Vagina (tissue), 2 donors: Measurements from ENCODE around the gene IZUMO4. TPM values are rescaled to one million over a fixed set of nuclear protein-coding genes. Genes with fewer than 3 reads are reported as not detected.
"Not testable (repeated sequence)": the region's sequence is repeated elsewhere in the genome, so short reads cannot be mapped to it uniquely, and the experiment has no call there.

Experiments
- DNase-seq, 2 donors: peaks; one replicate each; pipeline ENCODE4 v3.0.0-alpha.2; 2017; ENCODE audit errors: extremely low spot score in 2 of 2
- H3K27ac ChIP-seq: fragments of 200-600 bp; sonication (generic); one replicate; pipeline ENCODE4 v1.5.1; 2019
- H3K27me3 ChIP-seq: fragments of 200-600 bp; sonication (generic); one replicate; pipeline ENCODE4 v1.5.1; 2019
- H3K36me3 ChIP-seq, 2 donors: fragments of 200-600 bp; sonication (generic); one replicate each; pipeline ENCODE4 v1.5.1; 2017 to 2019
- H3K4me1 ChIP-seq: fragments of 200-600 bp; sonication (generic); one replicate; pipeline ENCODE4 v1.5.1; 2019
- H3K4me3 ChIP-seq, 2 donors: fragments of 200-600 bp; sonication (generic); 1 replicate in 1 of 2; 2 replicates in 1 of 2; pipeline ENCODE4 v1.5.1; 2016 to 2019
- H3K9me3 ChIP-seq: fragments of 200-600 bp; sonication (generic); one replicate; pipeline ENCODE4 v1.5.1; 2019
- POLR2A ChIP-seq, 2 donors: fragments of 450-650 bp; IDR thresholded peaks; one replicate each; pipeline ENCODE4 v1.6.1; 2017; ENCODE audit warnings: antibody characterized with exemption in 2 of 2, mild to moderate bottlenecking in 2 of 2, moderate library complexity in 2 of 2
- POLR2AphosphoS5 ChIP-seq, 2 donors: sonication (generic); formaldehyde crosslinking; IDR thresholded peaks; one replicate each; pipeline ENCODE4 v1.9.0; 2017; ENCODE audit warnings: antibody characterized with exemption in 2 of 2, mild to moderate bottlenecking in 2 of 2, low read depth in 1 of 2; ENCODE audit not compliant: insufficient read depth in 1 of 2
- intact Hi-C: fragments of 100-400 bp; cut with DNase I; formaldehyde crosslinking; loops from one replicate; pipeline ENCODE4 v1.15.1; 2023
- total RNA-seq: library from RNA; depleted of rRNA; stranded (reverse); fragments of >200 nt; gene quantifications from one replicate; pipeline ENCODE4 v1.2.3, GENCODE V29; 2016
- TF ChIP-seq, protein P1 (sequence below), 3 experiments: fragments of 450-650 bp in 2 of 3; fragments of 200-600 bp in 1 of 3; sonication (generic) in 1 of 3; IDR thresholded peaks; one replicate each; pipeline ENCODE4 v1.5.1; 2017 to 2019; ENCODE audit warnings: antibody characterized with exemption in 3 of 3, mild to moderate bottlenecking in 2 of 3, moderate library complexity in 2 of 3

IZUMO4 gene
- total RNA-seq, 1 donor from 2014 or later = 7.9 TPM

DNA sequence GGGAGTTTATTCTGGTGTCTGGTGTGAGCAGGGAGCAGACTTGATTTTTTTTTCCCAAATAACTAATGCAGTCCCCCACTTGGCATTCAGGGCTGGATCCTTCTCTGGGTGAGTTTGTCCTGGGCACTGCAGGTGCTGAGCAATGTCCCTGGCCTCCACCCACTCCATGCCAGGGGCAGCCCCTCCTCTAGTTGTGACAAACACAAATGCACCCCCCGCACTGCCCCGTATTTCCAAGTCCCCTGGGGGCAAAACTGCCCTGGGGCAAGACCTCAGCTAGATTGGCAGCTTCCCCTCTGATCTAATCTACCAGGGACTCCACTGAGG is 7.0 kb upstream of the IZUMO4 start:
- H3K4me1 ChIP-seq = peaks cover 92% of the 10 kb centered on the region
- intact Hi-C loops = no loop called here
- TF ChIP-seq POLR2A (IDR thresholded peaks at IDR 0.05) (no peak), POLR2AphosphoS5 (IDR thresholded peaks at IDR 0.05; ENCODE audit: insufficient read depth in 1 of 2, low read depth in 1 of 2) (no peak)
- TF ChIP-seq, protein P1, sequence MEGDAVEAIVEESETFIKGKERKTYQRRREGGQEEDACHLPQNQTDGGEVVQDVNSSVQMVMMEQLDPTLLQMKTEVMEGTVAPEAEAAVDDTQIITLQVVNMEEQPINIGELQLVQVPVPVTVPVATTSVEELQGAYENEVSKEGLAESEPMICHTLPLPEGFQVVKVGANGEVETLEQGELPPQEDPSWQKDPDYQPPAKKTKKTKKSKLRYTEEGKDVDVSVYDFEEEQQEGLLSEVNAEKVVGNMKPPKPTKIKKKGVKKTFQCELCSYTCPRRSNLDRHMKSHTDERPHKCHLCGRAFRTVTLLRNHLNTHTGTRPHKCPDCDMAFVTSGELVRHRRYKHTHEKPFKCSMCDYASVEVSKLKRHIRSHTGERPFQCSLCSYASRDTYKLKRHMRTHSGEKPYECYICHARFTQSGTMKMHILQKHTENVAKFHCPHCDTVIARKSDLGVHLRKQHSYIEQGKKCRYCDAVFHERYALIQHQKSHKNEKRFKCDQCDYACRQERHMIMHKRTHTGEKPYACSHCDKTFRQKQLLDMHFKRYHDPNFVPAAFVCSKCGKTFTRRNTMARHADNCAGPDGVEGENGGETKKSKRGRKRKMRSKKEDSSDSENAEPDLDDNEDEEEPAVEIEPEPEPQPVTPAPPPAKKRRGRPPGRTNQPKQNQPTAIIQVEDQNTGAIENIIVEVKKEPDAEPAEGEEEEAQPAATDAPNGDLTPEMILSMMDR (IDR thresholded peaks at IDR 0.05) = no peak
- H3K9me3 ChIP-seq = no peaks in the 10 kb centered on the region
- no peak overlapping the region for H3K4me3 ChIP-seq
- no peak for DNase-seq
- peak overlapping the region; percentile 72 for H3K27ac ChIP-seq
- no peaks in the 10 kb centered on the region for H3K27me3 ChIP-seq
- H3K36me3 ChIP-seq = no peaks in the 10 kb centered on the region

DNA sequence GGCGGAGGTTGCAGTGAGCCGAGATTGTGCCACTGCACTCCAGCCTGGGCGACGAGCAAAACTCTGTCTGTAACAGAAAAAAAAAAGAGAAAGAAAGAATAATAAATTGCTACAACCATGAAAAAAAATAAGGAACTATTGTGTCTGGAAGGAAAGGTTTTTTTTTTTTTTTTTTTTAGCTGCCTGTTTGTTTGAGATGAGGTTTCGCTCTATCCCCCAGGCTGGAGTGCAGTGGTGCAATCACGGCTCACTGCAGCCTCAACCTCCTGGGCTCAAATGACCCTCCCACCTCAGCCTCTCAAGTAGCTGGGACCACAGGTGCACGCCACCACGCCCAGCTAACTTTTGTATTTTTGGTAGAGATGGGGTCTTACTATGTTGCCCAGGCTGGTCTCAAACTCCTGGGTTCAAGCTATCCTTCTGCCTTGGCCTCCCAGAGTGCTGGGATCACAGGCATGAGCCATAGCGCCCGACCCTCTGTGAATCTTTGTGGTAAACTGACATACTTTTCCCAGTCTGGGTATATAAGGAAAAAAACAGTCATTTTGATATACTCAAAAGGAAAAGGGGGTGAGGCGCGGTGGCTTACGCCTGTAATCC is 4.7 kb upstream of the IZUMO4 start:
- DNase-seq, H3K4me3 ChIP-seq, intact Hi-C loops: not testable (repeated sequence)

DNA sequence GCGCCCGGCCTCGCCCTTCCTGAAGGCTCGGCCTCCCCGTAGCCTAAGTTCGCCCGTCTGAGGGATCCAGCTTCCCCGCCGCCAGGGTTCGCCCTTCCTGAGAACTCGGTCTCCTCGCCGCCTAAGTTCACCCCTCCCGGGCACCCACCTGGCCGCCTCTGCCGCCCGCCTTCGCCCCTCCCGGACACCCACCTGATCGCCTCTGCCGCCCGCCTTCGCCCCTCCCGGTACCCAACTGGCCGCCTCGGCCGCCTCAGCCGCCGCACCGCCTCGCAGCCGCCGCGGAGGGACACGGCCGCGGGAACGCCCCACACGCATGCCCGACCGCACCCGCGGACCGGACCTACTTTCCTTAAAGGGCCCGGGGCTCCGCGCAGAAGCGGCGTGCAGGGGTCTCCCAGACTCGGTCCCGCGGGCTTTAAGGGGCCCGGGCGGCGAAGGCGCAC is 658 bp upstream of the IZUMO4 start, which contains the start of gene MOB3A:
Gene MOB3A, minus strand, starts transcription at position 293 of the 446 bp plus-strand sequence. CDS start 17,766 bp downstream, outside the sequence.
- Histone ChIP-seq H3K27me3 (no peaks in the 10 kb centered on the region), H3K4me3 (peak within 1 kb of the TSS; percentile 59 to 63), H3K4me1 (peaks cover 50% of the 10 kb centered on the region), H3K27ac (peak within 1 kb of the TSS; percentile 91), H3K36me3 (peaks cover 0 to 18% of the 10 kb centered on the region in 2 donors), H3K9me3 (no peaks in the 10 kb centered on the region)
- DNase-seq = peak in 1 of 2 donors; percentile 94
- intact Hi-C loops = no loop called here
- peak in 1 of 2 donors; percentile 82 for TF ChIP-seq POLR2A (IDR thresholded peaks at IDR 0.05)
- TF ChIP-seq POLR2AphosphoS5 (IDR thresholded peaks at IDR 0.05; ENCODE audit: insufficient read depth in 1 of 2, low read depth in 1 of 2) = peak in 1 of 2 donors; percentile 78
- TF ChIP-seq, protein P1 (IDR thresholded peaks at IDR 0.05) = peak in 2 of 3 experiments; percentile 12 to 53

More for the DNA sequence above, 4.7 kb upstream of the IZUMO4 start:
- H3K27me3 ChIP-seq, H3K9me3 ChIP-seq, H3K36me3 ChIP-seq: not testable (repeated sequence)
- Histone ChIP-seq H3K4me1 (peaks cover 82% of the 10 kb centered on the region), H3K27ac (peak overlapping the region; percentile 72)

DNA sequence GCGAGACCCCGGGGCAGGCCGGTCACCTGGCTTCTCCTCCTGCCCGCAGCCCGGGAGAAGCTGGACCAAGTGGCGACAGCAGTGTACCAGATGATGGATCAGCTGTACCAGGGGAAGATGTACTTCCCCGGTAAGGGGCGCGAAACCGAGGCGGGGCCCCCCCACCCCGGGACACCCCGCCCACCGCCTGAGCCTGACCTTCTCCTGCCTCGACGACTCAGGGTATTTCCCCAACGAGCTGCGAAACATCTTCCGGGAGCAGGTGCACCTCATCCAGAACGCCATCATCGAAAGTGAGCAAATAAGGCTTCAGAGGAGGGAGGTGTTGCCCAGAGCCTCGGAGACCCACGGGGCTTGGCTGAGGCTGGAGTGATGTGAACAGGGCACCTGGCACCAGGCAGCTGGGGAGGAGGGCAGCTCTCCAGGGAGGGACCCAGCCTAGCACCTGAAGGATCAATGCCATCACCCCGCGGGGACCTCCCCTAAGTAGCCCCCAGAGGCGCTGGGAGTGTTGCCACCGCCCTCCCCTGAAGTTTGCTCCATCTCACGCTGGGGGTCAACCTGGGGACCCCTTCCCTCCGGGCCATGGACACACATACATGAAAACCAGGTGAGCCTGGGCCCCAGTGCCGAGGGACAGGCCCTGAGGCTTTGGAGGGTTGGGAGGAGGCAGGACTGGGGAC is 629 bp downstream of the IZUMO4 start:
- Histone ChIP-seq H3K9me3 (no peaks in the 10 kb centered on the region), H3K36me3 (peaks cover 0 to 29% of the 10 kb centered on the region in 2 donors), H3K27me3 (no peaks in the 10 kb centered on the region), H3K4me3 (peak overlapping the region; percentile 35 to 59), H3K4me1 (peaks cover 38% of the 10 kb centered on the region), H3K27ac (peak overlapping the region; percentile 91)
- no peak for DNase-seq
- intact Hi-C loops = no loop called here
- TF ChIP-seq POLR2A (IDR thresholded peaks at IDR 0.05) = no peak
- TF ChIP-seq, protein P1 (IDR thresholded peaks at IDR 0.05) = no peak
- peak in 1 of 2 donors; percentile 17 for TF ChIP-seq POLR2AphosphoS5 (IDR thresholded peaks at IDR 0.05; ENCODE audit: insufficient read depth in 1 of 2, low read depth in 1 of 2)

DNA sequence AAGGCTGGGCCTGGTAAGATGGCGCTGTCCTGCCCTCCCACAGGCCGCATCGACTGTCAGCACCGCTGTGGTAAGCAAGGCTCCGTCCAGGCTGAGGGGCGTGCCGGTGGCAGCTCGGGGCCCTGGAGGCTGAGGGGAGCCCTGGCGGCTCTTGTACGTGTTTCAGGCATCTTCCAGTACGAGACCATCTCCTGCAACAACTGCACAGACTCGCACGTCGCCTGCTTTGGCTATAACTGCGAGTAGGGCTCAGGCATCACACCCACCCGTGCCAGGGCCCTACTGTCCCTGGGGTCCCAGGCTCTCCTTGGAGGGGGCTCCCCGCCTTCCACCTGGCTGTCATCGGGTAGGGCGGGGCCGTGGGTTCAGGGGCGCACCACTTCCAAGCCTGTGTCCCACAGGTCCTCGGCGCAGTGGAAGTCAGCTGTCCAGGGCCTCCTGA is 1.2 kb downstream of the IZUMO4 start:
- no peak overlapping the region for H3K27ac ChIP-seq
- intact Hi-C loops = no loop called here

More for the DNA sequence above, 1.2 kb downstream of the IZUMO4 start:
- no peak for TF ChIP-seq POLR2A (IDR thresholded peaks at IDR 0.05)
- TF ChIP-seq POLR2AphosphoS5 (IDR thresholded peaks at IDR 0.05; ENCODE audit: insufficient read depth in 1 of 2, low read depth in 1 of 2) = no peak
- TF ChIP-seq, protein P1 (IDR thresholded peaks at IDR 0.05) = no peak
- DNase-seq = no peak
- Histone ChIP-seq H3K36me3 (peaks cover 0 to 29% of the 10 kb centered on the region in 2 donors), H3K9me3 (no peaks in the 10 kb centered on the region), H3K27me3 (no peaks in the 10 kb centered on the region), H3K4me3 (no peak overlapping the region), H3K4me1 (peaks cover 36% of the 10 kb centered on the region)
